T-cell (primary cell): Measurements from ENCODE around the gene CEP76. TPM values are rescaled to one million over a fixed set of nuclear protein-coding genes. Genes with fewer than 3 reads are reported as not detected.
A peak's percentile ranks its signal among the peaks of the same experiment; 100 is the strongest.

Experiments
- ATAC-seq, 4 experiments: fragments of 200-7000 bp in 3 of 4; fragments of 150-1000 bp in 1 of 4; cut with Tn5 transposase; replicated peaks in 1 of 4; 1 replicate in 3 of 4; 2 replicates in 1 of 4; pipeline ENCODE4 v1.10.0; 2021; ENCODE audit warnings: moderate library complexity in 3 of 4, mild to moderate bottlenecking in 2 of 4, moderate number of reproducible peaks in 1 of 4
- CTCF ChIA-PET, 2 donors: fragments of 300-600 bp; sonication (Branson Sonifier 250); formaldehyde crosslinking; loops; one replicate each; lab custom pipeline; 2022; ENCODE audit warnings: antibody characterized with exemption in 2 of 2; lab: Charles Lee
- POLR2A ChIA-PET, 2 donors: fragments of 300-600 bp; sonication (Branson Sonifier 250); formaldehyde crosslinking; loops; one replicate each; lab custom pipeline; 2022; ENCODE audit warnings: antibody characterized with exemption in 2 of 2; lab: Charles Lee
- DNase-seq, 35 experiments: peaks; one replicate each; pipeline versions ENCODE4 v3.0.0 to v3.0.0-alpha.2; 2013 to 2023
- H3K27ac ChIP-seq: one replicate; pipeline ENCODE4 v1.5.1; 2013; ENCODE audit warnings: low read length
- H3K27me3 ChIP-seq, 2 experiments: replicated peaks in 1 of 2; 1 replicate in 1 of 2; 2 replicates in 1 of 2; pipeline versions ENCODE4 v1.6.1 to v1.7.0; 2013; ENCODE audit warnings: low read length in 1 of 2, mixed read lengths in 1 of 2; ENCODE audit not compliant: control insufficient read depth in 2 of 2, insufficient read depth in 2 of 2; ENCODE audit errors: extremely low read depth in 1 of 2
- H3K36me3 ChIP-seq, 2 donors: 1 replicate in 1 of 2; 2 replicates in 1 of 2; pipeline versions ENCODE4 v1.6.1 to v1.7.0; 2013; ENCODE audit warnings: low read length in 1 of 2; ENCODE audit not compliant: control insufficient read depth in 2 of 2, insufficient read depth in 1 of 2; ENCODE audit errors: extremely low read depth in 1 of 2
- H3K4me1 ChIP-seq, 2 experiments: 1 replicate in 1 of 2; 2 replicates in 1 of 2; pipeline versions ENCODE4 v1.6.1 to v1.7.0; 2013; ENCODE audit warnings: low read length in 2 of 2, mixed read lengths in 1 of 2; ENCODE audit not compliant: insufficient read depth in 2 of 2, control insufficient read depth in 1 of 2; ENCODE audit errors: extremely low read depth in 1 of 2
- H3K4me3 ChIP-seq, 2 donors: 1 replicate in 1 of 2; 2 replicates in 1 of 2; pipeline versions ENCODE4 v1.5.1 to v1.7.0; 2013; ENCODE audit warnings: mild to moderate bottlenecking in 2 of 2, low read length in 1 of 2, moderate library complexity in 1 of 2; ENCODE audit not compliant: control insufficient read depth in 1 of 2; ENCODE audit errors: extremely low read depth in 1 of 2
- H3K9me3 ChIP-seq: 2 replicates; pipeline ENCODE4 v1.7.0; 2013
- H3K27ac Mint-ChIP-seq, 2 donors: one replicate each; pipeline ENCODE4 v1.8.0; 2020 to 2021; ENCODE audit warnings: mild to moderate bottlenecking in 2 of 2, mixed read lengths in 2 of 2
- H3K27me3 Mint-ChIP-seq, 2 donors: one replicate each; pipeline ENCODE4 v1.8.0; 2021 to 2022; ENCODE audit warnings: mixed read lengths in 2 of 2
- H3K36me3 Mint-ChIP-seq: one replicate; pipeline ENCODE4 v1.8.0; 2021; ENCODE audit warnings: mixed read lengths
- H3K4me1 Mint-ChIP-seq, 3 donors: one replicate each; pipeline ENCODE4 v1.8.0; 2020 to 2022; ENCODE audit warnings: mixed read lengths in 3 of 3, mild to moderate bottlenecking in 1 of 3
- H3K4me3 Mint-ChIP-seq, 3 donors: one replicate each; pipeline ENCODE4 v1.8.0; 2020 to 2022; ENCODE audit warnings: mild to moderate bottlenecking in 3 of 3, mixed read lengths in 3 of 3, moderate library complexity in 3 of 3
- H3K9me3 Mint-ChIP-seq, 3 donors: one replicate each; pipeline ENCODE4 v1.8.0; 2020 to 2022; ENCODE audit warnings: mixed read lengths in 3 of 3
- WGBS: methylation state at CpG from one replicate; pipeline ENCODE4 v1.1.5; 2013; ENCODE audit warnings: missing lambda C conversion rate; ENCODE audit not compliant: insufficient coverage; 5-methylcytosine and 5-hydroxymethylcytosine counted together
- total RNA-seq, 35 experiments: library from RNA in 6 of 35; stranded (reverse) in 6 of 35; fragments of 120-200 nt in 1 of 35; gene quantifications; one replicate each; pipeline versions ENCODE4 v1.2.1 to v1.2.4 and lab custom pipeline; 2013 to 2026

The CEP76 gene
- total RNA-seq, 5 donors from 2014 or later (not counting 1 experiment from before 2014, with no cell fraction given) = 6.8 to 9.7 (median 8.2) TPM

DNA sequence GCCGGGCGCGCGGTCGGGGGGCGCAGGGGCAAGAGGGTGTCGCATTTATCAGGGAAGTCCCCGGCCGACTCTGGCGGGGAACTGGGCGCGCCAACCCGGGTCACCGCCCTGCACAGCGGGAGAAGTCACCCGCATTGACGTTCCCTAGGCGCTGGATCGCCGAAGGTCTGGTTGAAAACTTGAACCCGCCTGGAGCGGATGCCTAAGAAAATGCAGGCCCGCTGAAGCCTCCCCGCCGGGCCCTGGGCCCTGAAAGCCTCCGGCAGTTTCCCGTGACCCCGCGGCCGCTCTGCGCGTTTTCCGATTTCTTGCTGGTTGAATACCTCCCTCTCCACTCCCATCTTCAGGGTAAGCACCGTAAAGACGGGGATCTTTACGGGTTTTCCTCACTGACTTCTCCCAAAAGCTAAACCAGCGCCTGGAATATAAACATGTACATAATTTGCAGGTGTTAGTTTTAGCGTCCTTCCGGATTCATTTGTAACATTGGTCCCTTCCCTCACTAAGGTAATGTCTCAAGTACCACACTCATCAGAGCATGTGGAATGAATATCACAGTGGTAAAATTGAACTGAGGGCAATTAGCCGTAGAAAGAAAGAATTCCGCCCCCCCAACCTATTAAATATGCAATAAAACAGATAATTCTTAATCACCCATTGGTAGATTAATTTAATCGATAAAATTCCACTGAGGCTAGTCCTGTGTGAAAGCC is 43.9 kb downstream of the CEP76 start:
- Histone ChIP-seq H3K27me3 (peaks cover 0 to 13% of the 10 kb centered on the region in 2 experiments), H3K27ac (no peak overlapping the region), H3K4me1 (peaks cover 2 to 7% of the 10 kb centered on the region in 2 experiments), H3K9me3 (no peaks in the 10 kb centered on the region), H3K4me3 (peak overlapping the region; percentile 29 to 38), H3K36me3 (no peaks in the 10 kb centered on the region)
- Mint-ChIP-seq H3K36me3 (no peaks in the 10 kb centered on the region), H3K27me3 (peaks cover 0 to 11% of the 10 kb centered on the region in 2 donors), H3K4me3 (peak overlapping the region; percentile 81 to 91 (median 83)), H3K27ac (peak overlapping the region; percentile 60 to 69), H3K4me1 (peaks cover 12 to 19% (median 13%) of the 10 kb centered on the region in 3 donors), H3K9me3 (no peaks in the 10 kb centered on the region)
- DNase-seq (peak in 14 of 35 experiments; percentile 1 to 47 (median 11)), ATAC-seq (peak in 3 of 4 experiments; percentile 8 to 43 (median 26))
- POLR2A ChIA-PET = interaction anchor here in 1 of 2 donors (0.7 kb wide), 1 partner anchor 313 kb away, joined by 3 read pairs; no protein-coding TSS in a partner anchor
- CTCF ChIA-PET = interaction anchor here (0.6 to 2.5 kb wide), 3 partner anchors 15 to 268 kb away, joined by 6 to 20 read pairs (median 6); no protein-coding TSS in a partner anchor
- WGBS = 11% methylated on average over 27 of the region's 42 CpGs

DNA sequence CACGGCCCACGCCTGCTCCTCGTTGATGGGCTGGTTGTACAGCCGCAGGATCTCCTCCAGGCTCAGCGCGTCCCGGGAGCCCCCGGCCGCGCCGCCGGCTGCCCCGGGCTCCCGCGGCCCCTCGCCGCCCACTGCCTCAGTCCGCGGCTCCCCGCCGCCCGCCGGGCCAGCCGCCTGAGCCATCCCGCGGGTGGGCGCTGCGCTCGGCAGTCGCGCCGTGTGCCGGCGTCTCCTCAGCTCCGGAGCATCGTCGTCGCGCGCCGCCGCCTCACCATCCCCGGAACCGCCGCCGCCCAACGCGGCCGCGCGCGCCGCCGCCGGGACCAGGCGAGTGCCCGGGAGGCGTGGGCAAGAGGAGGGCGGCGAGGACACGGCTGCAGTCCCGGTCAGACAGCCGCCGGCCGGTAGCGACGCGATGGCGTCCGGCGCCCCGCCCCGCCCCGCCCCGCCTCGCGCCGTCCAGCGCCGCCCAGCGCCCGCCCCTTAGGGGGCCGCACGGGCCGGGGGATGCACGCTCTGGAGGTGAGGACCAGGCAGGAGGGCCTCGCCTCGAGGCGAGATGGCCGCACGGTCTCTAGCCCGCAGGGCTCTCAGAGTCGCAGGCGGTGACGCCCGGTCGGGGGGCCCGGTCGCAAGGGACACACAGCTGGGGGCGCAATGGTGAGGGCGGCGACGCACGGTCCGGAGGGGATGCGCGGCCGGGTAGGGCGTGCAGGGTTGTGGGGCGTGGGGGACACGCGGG is 44.7 kb downstream of the CEP76 start, which contains the start of gene SPIRE1:
Gene SPIRE1 (minus strand): TSS at position 424 of the 742 bp plus-strand sequence. CDS start 241 bp downstream, at position 183.
- no peaks in the 10 kb centered on the region for H3K36me3 ChIP-seq
- peaks cover 0 to 13% of the 10 kb centered on the region in 2 experiments for H3K27me3 ChIP-seq
- peaks cover 2 to 7% of the 10 kb centered on the region in 2 experiments for H3K4me1 ChIP-seq
- H3K4me3 ChIP-seq = peak within 1 kb of the TSS; percentile 38 to 65
- ChIA-PET CTCF (interaction anchor here in 1 of 2 donors (0.6 to 1.0 kb wide), 2 partner anchors 14 to 17 kb away, joined by 6 read pairs; no protein-coding TSS in a partner anchor), POLR2A (no interaction called here)
- no peaks in the 10 kb centered on the region for H3K9me3 ChIP-seq
- Mint-ChIP-seq H3K9me3 (no peaks in the 10 kb centered on the region), H3K27me3 (peaks cover 6 to 11% of the 10 kb centered on the region in 2 donors), H3K4me3 (peak within 1 kb of the TSS; percentile 81 to 91 (median 83)), H3K27ac (peak within 1 kb of the TSS; percentile 60 to 69), H3K36me3 (no peaks in the 10 kb centered on the region), H3K4me1 (peaks cover 13 to 25% (median 14%) of the 10 kb centered on the region in 3 donors)
- no peak within 1 kb of the TSS for H3K27ac ChIP-seq
- peak; percentile 67 to 77 (median 71) for ATAC-seq
- WGBS = under 1% methylated on average over 112 of the region's 112 CpGs
- peak in 25 of 35 experiments; percentile 1 to 65 (median 22) for DNase-seq

DNA sequence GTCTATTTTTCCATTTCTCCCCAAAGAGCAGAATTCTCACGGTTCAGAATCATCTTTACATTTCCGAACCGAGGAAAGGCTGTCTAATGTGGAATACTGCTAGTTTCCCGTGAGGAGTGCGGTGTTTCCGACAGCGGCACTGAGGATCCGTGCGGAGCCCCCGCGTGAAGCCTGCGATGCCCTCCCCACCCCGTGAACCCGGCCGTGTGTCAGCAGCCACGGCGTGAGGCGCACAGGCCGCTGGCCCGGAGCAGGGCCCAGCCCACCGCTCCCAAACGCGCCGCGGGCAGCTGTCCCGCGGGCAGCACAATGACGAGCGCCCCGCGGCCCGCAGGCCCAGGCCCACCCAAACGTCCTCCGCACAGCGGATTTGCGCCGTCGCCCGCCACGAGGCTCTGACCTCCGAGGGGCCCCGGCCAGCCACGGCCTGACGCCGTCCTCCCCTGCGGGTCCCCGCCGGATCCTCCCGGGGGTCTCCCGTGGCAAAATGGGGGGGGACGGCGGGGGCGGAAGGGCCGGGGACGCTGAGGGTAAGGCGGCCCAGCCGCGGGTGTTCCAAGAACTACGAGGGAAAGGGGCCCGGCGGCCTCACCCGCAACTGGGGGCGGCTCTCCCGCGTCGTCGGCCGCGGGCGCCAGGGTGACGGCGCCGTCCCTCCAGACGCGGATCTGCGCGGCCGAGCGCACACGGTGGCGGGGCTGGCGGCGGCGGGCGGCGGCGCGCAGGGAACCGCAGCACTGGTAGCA is 45.4 kb downstream of the CEP76 start:
- ATAC-seq = peak; percentile 6 to 71 (median 62)
- H3K9me3 Mint-ChIP-seq = no peaks in the 10 kb centered on the region
- peak overlapping the region; percentile 73 to 83 (median 74) for H3K4me3 Mint-ChIP-seq
- POLR2A ChIA-PET = no interaction called here
- peak overlapping the region; percentile 8 to 70 for H3K27ac Mint-ChIP-seq
- H3K4me1 ChIP-seq = peaks cover 2 to 7% of the 10 kb centered on the region in 2 experiments
- H3K36me3 ChIP-seq = no peaks in the 10 kb centered on the region
- no peaks in the 10 kb centered on the region for H3K9me3 ChIP-seq
- H3K4me1 Mint-ChIP-seq = peaks cover 13 to 25% (median 19%) of the 10 kb centered on the region in 3 donors
- peak in 9 of 35 experiments; percentile 1 to 57 (median 6) for DNase-seq
- H3K4me3 ChIP-seq = peak overlapping the region; percentile 38 to 65
- H3K27me3 ChIP-seq = peaks cover 0 to 13% of the 10 kb centered on the region in 2 experiments
- no peak overlapping the region for H3K27ac ChIP-seq
- H3K27me3 Mint-ChIP-seq = peaks cover 7 to 11% of the 10 kb centered on the region in 2 donors
- CTCF ChIA-PET = no interaction called here
- 2% methylated on average over 87 of the region's 89 CpGs for WGBS
- H3K36me3 Mint-ChIP-seq = no peaks in the 10 kb centered on the region

DNA sequence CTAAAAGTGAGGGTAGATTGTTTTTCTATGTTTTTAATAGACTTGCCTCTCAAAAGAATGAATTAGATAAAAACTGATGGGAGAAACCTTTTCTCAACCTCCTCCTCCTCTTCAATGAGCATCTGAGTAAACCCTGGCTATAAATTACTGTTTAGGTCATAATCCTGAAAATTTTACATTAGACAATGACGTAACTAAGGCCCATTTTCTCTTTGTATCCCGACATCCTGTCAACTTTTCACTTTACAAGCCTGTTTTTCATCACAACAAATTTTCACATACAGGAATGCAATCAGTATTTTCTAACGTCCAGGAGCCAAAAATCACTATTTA is 46.0 kb downstream of the CEP76 start:
- WGBS = 75% methylated on average over 3 of the region's 3 CpGs
- peak overlapping the region; percentile 73 to 83 (median 74) for H3K4me3 Mint-ChIP-seq
- peaks cover 0 to 13% of the 10 kb centered on the region in 2 experiments for H3K27me3 ChIP-seq
- H3K4me1 ChIP-seq = peaks cover 2 to 7% of the 10 kb centered on the region in 2 experiments
- H3K27ac ChIP-seq = no peak overlapping the region
- H3K27me3 Mint-ChIP-seq = peaks cover 9 to 14% of the 10 kb centered on the region in 2 donors
- H3K27ac Mint-ChIP-seq = peak overlapping the region; percentile 8 to 70
- H3K36me3 ChIP-seq = no peaks in the 10 kb centered on the region
- H3K9me3 ChIP-seq = no peaks in the 10 kb centered on the region
- CTCF ChIA-PET = no interaction called here
- H3K4me1 Mint-ChIP-seq = peaks cover 13 to 25% (median 19%) of the 10 kb centered on the region in 3 donors
- POLR2A ChIA-PET = no interaction called here
- peak overlapping the region; percentile 38 to 65 for H3K4me3 ChIP-seq
- DNase-seq = no peak
- H3K9me3 Mint-ChIP-seq = no peaks in the 10 kb centered on the region
- ATAC-seq = no peak
- no peaks in the 10 kb centered on the region for H3K36me3 Mint-ChIP-seq

DNA sequence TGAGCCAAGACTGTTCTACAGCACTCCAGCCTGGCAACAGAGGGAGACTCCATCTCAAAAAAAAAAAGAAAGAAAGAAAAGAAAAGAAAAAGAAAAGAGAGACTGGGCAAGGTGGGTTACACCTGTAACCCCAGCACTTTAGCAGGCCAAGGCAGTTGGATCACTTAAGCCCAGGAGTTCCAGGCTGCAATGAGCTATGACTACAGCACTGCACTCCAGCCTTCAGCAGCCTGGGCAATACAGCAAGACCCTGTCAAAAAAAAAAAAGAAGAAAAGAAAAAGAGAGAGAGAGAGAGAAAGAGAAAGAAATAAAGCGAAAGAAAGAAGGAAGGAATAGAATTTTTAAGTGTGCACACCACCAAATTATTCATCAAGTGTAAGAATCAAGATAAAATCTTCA is 47.6 kb downstream of the CEP76 start:
- Mint-ChIP-seq H3K9me3 (no peaks in the 10 kb centered on the region), H3K4me3 (peak overlapping the region in 2 of 3 donors; percentile 33 to 59), H3K27ac (no peak overlapping the region), H3K36me3 (no peaks in the 10 kb centered on the region), H3K4me1 (peaks cover 13 to 25% (median 19%) of the 10 kb centered on the region in 3 donors), H3K27me3 (peaks cover 14% of the 10 kb centered on the region in 2 donors)
- H3K9me3 ChIP-seq = no peaks in the 10 kb centered on the region
- no peak overlapping the region for H3K27ac ChIP-seq
- ChIA-PET CTCF (no interaction called here), POLR2A (no interaction called here)
- H3K4me1 ChIP-seq = peaks cover 2 to 7% of the 10 kb centered on the region in 2 experiments
- H3K36me3 ChIP-seq = no peaks in the 10 kb centered on the region
- DNase-seq (no peak), ATAC-seq (no peak)
- no CpG with 5 or more reads among the region's 1 CpG for WGBS
- H3K27me3 ChIP-seq = peaks cover 0 to 13% of the 10 kb centered on the region in 2 experiments
- H3K4me3 ChIP-seq = no peak overlapping the region
